WERI-Rb-1 (cell line): Measurements from ENCODE around the gene MIGA1.
"Not testable (repeated sequence)": the region's sequence is repeated elsewhere in the genome, so short reads cannot be mapped to it uniquely, and the experiment has no call there.

Experiments
- DNase-seq: peaks from one replicate; pipeline ENCODE4 v3.0.0-alpha.2; 2020
- H3K27ac ChIP-seq: fragments of 250-450 bp; sonication (Bioruptor Pico); 2 replicates; pipeline ENCODE4 v1.5.1; 2020; ENCODE audit warnings: mild to moderate bottlenecking, moderate library complexity
- H3K27me3 ChIP-seq: fragments of 250-450 bp; sonication (Bioruptor Pico); 2 replicates; pipeline ENCODE4 v1.5.1; 2021; ENCODE audit warnings: mild to moderate bottlenecking, low read depth, moderate library complexity; ENCODE audit not compliant: insufficient read depth, severe bottlenecking
- H3K36me3 ChIP-seq: fragments of 250-450 bp; sonication (Bioruptor Pico); 2 replicates; pipeline ENCODE4 v1.5.1; 2020; ENCODE audit warnings: mild to moderate bottlenecking, moderate library complexity
- H3K4me3 ChIP-seq: 2 replicates; pipeline ENCODE4 v1.5.1; 2011; ENCODE audit warnings: low read depth, mild to moderate bottlenecking, control low read depth, low read length
- H3K9me3 ChIP-seq: fragments of 250-450 bp; sonication (Bioruptor Pico); 2 replicates; pipeline ENCODE4 v1.5.1; 2021; ENCODE audit warnings: mild to moderate bottlenecking, moderate library complexity; ENCODE audit not compliant: severe bottlenecking
- TF ChIP-seq, protein P1 (sequence below): IDR thresholded peaks from 2 replicates; pipeline ENCODE4 v1.5.1; 2011; ENCODE audit warnings: low read depth, mild to moderate bottlenecking, control low read depth, inconsistent platforms, low read length

MIGA1 gene

DNA sequence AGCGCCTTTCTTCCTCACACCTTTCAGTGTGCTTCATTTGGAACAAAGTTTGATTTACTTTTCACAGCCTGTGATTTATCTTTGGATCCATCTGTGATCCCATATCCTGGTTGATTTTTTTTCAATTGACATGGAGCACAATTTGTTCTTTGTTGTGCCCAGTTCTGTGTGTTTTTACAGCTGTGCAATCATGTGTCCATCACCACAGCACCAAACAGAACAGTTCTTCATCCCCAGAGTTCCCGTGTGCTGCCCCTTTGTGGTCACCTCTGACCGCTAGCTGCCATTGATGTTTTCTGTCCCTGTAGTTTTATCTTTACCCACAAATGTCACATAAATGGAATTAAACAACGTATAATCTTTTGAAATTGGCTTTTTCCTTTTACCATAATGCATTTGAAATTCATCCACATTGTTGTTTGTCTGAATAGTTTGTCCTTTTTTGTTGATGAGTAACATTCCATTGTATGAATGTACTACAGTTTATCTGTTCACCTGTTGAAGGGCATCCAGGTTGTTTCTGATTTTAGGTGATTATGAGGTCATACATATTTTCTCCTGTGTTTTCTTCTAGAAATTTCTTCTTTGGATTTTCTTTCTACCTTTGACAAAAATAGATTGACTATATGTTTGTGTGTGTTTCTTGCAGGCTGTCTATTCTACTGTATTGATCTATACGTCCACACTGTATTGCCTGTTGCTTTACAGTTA lies 17.4 kb downstream of the MIGA1 start:
- TF ChIP-seq, protein P1, sequence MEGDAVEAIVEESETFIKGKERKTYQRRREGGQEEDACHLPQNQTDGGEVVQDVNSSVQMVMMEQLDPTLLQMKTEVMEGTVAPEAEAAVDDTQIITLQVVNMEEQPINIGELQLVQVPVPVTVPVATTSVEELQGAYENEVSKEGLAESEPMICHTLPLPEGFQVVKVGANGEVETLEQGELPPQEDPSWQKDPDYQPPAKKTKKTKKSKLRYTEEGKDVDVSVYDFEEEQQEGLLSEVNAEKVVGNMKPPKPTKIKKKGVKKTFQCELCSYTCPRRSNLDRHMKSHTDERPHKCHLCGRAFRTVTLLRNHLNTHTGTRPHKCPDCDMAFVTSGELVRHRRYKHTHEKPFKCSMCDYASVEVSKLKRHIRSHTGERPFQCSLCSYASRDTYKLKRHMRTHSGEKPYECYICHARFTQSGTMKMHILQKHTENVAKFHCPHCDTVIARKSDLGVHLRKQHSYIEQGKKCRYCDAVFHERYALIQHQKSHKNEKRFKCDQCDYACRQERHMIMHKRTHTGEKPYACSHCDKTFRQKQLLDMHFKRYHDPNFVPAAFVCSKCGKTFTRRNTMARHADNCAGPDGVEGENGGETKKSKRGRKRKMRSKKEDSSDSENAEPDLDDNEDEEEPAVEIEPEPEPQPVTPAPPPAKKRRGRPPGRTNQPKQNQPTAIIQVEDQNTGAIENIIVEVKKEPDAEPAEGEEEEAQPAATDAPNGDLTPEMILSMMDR = no peak
- DNase-seq = no peak
- no peak overlapping the region for H3K27ac ChIP-seq
- no peaks in the 10 kb centered on the region for H3K27me3 ChIP-seq
- no peaks in the 10 kb centered on the region for H3K36me3 ChIP-seq
- no peaks in the 10 kb centered on the region for H3K9me3 ChIP-seq
- H3K4me3 ChIP-seq = no peak overlapping the region

DNA sequence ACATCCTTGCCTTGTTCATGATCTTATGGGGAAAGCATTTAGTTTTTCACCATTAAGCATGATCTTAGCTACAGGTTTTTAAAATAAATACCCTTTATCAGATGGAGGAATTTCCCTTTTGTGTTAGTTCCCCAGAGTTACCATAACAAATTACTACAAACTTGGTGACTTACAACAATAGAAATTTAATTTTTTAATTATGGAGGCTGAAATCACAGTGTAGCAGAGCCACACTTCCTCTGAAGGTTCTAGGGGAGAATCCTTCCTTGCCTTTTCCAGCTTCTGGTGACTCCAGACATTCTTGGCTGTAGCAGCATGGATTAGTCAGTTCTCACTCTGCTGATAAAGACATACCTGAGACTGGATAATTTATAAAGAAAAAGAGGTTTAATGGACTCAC lies 18.5 kb downstream of the MIGA1 start:
- H3K27ac ChIP-seq = no peak overlapping the region
- H3K4me3 ChIP-seq = no peak overlapping the region
- H3K27me3 ChIP-seq = no peaks in the 10 kb centered on the region
- DNase-seq = no peak
- TF ChIP-seq, protein P1 = no peak
- no peaks in the 10 kb centered on the region for H3K9me3 ChIP-seq
- H3K36me3 ChIP-seq = no peaks in the 10 kb centered on the region; the same call in 1 of the 2 replicates

DNA sequence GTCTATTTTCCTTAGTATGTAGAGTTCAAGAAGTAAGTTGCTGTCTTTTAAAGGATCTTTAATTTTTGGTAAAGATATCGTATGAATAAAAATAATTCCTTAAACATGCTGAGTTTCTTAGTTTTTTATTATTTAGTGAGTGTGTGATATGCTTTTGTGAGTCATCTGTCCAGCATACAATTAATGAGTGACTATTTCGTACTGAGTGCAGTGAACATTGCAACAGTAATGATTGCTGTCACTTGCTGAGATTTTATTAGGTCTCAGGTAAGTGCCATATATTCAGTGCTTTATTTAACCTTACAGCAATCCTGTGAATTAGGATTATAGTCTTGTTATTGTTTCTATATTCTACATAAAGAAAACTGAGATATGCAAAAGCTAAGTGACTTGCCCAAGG lies 22.6 kb downstream of the MIGA1 start:
- Histone ChIP-seq H3K9me3 (no peaks in the 10 kb centered on the region), H3K27ac (no peak overlapping the region), H3K27me3 (no peaks in the 10 kb centered on the region), H3K4me3 (no peak overlapping the region), H3K36me3 (peaks cover 13% of the 10 kb centered on the region)
- TF ChIP-seq, protein P1 = no peak
- no peak for DNase-seq

DNA sequence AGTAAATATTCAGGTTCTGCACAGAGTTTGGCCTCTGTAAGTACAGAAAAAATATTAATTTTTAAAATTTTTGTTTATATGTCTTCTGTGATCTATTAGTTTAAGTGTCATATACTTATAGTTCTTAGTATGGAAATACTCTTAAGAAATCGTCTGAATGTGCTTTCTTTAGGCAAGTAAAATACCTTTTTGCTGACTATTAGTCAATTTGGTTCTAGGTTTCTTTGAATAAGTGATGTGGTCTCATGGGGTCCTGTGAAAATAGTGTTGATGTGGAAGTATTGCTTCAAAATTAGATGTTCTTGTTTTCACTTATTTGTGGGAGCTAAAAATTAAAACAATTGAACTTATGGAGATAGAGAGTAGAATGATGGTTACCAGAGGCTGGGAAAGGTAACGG lies 23.9 kb downstream of the MIGA1 start:
- no peak for DNase-seq
- peaks cover 20% of the 10 kb centered on the region for H3K36me3 ChIP-seq
- TF ChIP-seq, protein P1 = no peak
- H3K4me3 ChIP-seq = no peak overlapping the region
- no peaks in the 10 kb centered on the region for H3K27me3 ChIP-seq
- no peaks in the 10 kb centered on the region for H3K9me3 ChIP-seq
- no peak overlapping the region for H3K27ac ChIP-seq

DNA sequence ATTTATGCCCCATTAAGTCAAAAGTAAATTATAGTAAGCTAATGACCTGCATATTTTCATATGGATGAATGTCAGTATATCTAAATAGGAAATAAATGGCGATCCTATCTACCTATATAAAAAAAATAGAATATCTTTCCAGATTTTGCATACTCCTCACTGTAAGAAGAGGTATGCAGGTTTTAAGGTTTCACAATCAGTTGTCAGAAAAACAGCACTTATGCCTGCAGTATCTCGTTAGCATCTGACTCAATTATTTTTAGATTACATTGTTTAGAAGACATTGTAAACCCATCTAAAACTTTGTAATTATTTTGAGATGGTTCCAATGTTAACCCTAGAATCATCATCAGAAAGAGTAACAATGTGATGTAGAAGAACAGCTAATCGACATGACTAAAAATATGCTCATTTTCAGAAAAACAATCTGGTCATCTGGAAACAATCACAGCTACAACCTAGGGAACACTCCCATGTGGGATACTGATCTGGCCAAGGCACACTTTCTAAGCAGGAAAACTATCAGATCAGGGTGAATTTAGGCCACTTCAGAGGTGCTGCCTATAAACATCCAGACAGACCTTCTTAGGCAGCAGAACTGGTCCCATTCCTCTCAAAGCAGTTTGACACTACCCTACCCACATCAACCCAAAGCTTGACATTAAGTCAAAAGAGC lies 30.5 kb downstream of the MIGA1 start:
- H3K36me3 ChIP-seq = peaks cover 30% of the 10 kb centered on the region
- H3K27ac ChIP-seq, DNase-seq, H3K4me3 ChIP-seq, H3K27me3 ChIP-seq, H3K9me3 ChIP-seq: not testable (repeated sequence)

DNA sequence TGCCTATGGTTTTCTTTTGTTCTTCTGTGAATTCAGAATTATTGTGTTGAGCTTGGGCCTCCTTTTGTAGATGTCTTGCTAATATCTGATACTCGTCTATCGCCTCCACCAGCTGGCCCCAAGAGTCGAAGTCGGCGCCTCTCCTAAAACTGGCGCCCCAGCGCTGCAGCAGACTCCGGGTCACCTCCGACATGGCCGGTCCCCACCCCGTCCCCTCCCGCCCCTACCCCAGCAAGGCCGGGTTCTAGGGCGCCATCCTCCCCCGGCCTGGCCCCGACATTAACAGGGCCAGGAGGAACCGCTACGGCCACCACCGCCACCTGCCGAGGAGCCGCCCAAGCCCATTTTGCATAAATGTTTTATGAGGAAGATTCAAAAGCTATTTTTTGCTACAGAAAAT lies 32.1 kb downstream of the MIGA1 start:
- H3K27ac ChIP-seq, DNase-seq, H3K9me3 ChIP-seq, H3K4me3 ChIP-seq, H3K27me3 ChIP-seq: not testable (repeated sequence)
- peaks cover 33% of the 10 kb centered on the region for H3K36me3 ChIP-seq
